22Rv1 (cell line): ENCODE results near the gene ANXA2.

Source experiments
- H3K27ac ChIP-seq: fragments of 450-650 bp; 2 replicates; pipeline ENCODE4 v1.5.1; 2017
- CTCF ChIP-seq: fragments of 450-650 bp; IDR thresholded peaks from 2 replicates; pipeline ENCODE4 v1.5.1; 2017; ENCODE audit warnings: mild to moderate bottlenecking
- ZFX ChIP-seq: fragments of 450-650 bp; IDR thresholded peaks from 2 replicates; pipeline ENCODE4 v1.6.1; 2017; ENCODE audit warnings: antibody characterized with exemption, borderline replicate concordance

The ANXA2 gene

GRCh38 chr15:60392986-60393790 is 4.6 kb downstream of the ANXA2 start:
- H3K27ac ChIP-seq: peak overlapping the region; percentile 46
- no peak for TF ChIP-seq ZFX
- no peak for TF ChIP-seq CTCF

GRCh38 chr15:60392601-60392985 is 5.2 kb downstream of the ANXA2 start:
- H3K27ac ChIP-seq: peak overlapping the region; percentile 46
- TF ChIP-seq ZFX (no peak), CTCF (no peak)

- TF ChIP-seq ZFX (no peak), CTCF (no peak)
- H3K27ac ChIP-seq: no peak overlapping the region
Measured at GRCh38 chr15:60391722-60392315, 6.0 kb downstream of the ANXA2 start.

- no peak overlapping the region for H3K27ac ChIP-seq
- TF ChIP-seq CTCF (no peak), ZFX (no peak)
Measured at GRCh38 chr15:60390871-60391501, 6.8 kb downstream of the ANXA2 start.

- TF ChIP-seq CTCF (no peak), ZFX (no peak)
- H3K27ac ChIP-seq: no peak overlapping the region
Measured at GRCh38 chr15:60390231-60390630, 7.6 kb downstream of the ANXA2 start.

GRCh38 chr15:60389261-60390077 is 8.3 kb downstream of the ANXA2 start:
- no peak for TF ChIP-seq CTCF
- TF ChIP-seq ZFX: no peak

More at GRCh38 chr15:60389261-60390077, 8.3 kb downstream of the ANXA2 start:
- no peak overlapping the region for H3K27ac ChIP-seq
